HUES6 (cell line): Measurements from ENCODE around the gene COL24A1.

ENCODE experiments used
- H3K27ac ChIP-seq: 2 replicates; pipeline ENCODE4 v1.7.0; 2013; ENCODE audit warnings: low read depth, mild to moderate bottlenecking, low read length, inconsistent platforms
- H3K27me3 ChIP-seq: 2 replicates; pipeline ENCODE4 v1.6.1; 2013; ENCODE audit warnings: low read length; ENCODE audit not compliant: control insufficient read depth, insufficient read depth
- H3K36me3 ChIP-seq: 2 replicates; pipeline ENCODE4 v1.6.1; 2013; ENCODE audit warnings: low read length; ENCODE audit not compliant: control insufficient read depth, insufficient read depth
- H3K4me1 ChIP-seq: 2 replicates; pipeline ENCODE4 v1.6.1; 2013; ENCODE audit warnings: low read length; ENCODE audit not compliant: control insufficient read depth, insufficient read depth
- H3K4me3 ChIP-seq: 2 replicates; pipeline ENCODE4 v1.5.1; 2013; ENCODE audit warnings: low read depth, low read length
- H3K9ac ChIP-seq: one replicate; pipeline ENCODE4 v1.6.1; 2013; ENCODE audit warnings: mild to moderate bottlenecking, low read length
- H3K9me3 ChIP-seq: 2 replicates; pipeline ENCODE4 v1.6.1; 2013; ENCODE audit warnings: low read depth, low read length; ENCODE audit not compliant: control insufficient read depth, insufficient read depth

Gene COL24A1

DNA sequence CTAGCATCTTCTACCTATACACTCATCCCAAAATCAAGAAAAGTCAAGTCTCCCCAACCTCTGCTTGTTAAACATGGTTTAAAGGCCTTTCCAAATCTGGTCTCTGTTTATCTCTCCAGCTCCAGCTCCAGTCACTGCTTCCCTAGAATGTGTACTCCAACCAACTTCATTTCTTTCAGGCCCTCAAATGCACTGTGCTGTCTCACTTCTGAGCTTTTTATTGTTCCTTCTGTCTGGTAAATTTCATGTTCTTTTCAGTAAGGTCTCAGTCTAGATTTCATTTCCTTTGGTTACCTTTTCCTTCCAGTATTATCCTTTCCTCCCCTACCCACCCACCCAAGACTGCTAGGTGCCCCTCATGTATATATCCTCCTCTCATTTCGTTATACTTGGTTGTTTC, 3.7 kb downstream of the COL24A1 start:
- Histone ChIP-seq H3K27me3 (peaks cover 62% of the 10 kb centered on the region), H3K27ac (no peak overlapping the region), H3K36me3 (no peaks in the 10 kb centered on the region), H3K4me3 (no peak overlapping the region), H3K9me3 (no peaks in the 10 kb centered on the region), H3K4me1 (peaks cover 23% of the 10 kb centered on the region), H3K9ac (no peak overlapping the region)

GRCh38 chr1:86151427-86151826, 5.1 kb downstream of the COL24A1 start:
- no peaks in the 10 kb centered on the region for H3K36me3 ChIP-seq
- H3K4me3 ChIP-seq: no peak overlapping the region
- peaks cover 47% of the 10 kb centered on the region for H3K27me3 ChIP-seq
- peaks cover 17% of the 10 kb centered on the region for H3K4me1 ChIP-seq
- no peaks in the 10 kb centered on the region for H3K9me3 ChIP-seq
- no peak overlapping the region for H3K9ac ChIP-seq
- H3K27ac ChIP-seq: no peak overlapping the region

DNA sequence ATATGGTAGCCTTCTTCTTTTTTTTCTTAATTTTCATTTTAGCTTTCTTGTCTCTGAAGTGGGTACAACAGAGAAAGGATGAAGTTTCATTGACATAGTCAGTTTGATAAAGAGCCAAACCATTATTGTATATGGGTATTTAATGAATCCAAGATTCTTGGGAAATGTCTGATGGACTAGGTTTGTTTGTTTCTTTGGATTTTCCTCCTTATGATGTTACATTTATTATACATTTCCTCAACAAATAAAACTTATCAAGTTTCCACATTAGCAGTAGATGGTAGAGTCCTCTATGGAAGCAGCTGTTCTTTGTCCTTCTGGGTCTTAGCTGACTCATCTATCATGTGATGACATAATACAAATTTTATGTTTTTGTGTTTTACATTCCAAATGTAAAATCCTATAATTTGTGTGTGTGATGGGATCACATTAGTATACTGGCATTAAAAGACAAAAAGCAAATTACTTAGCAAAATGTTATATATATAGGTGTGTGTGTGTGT, 6.0 kb downstream of the COL24A1 start:
- Histone ChIP-seq H3K27me3 (peaks cover 39% of the 10 kb centered on the region), H3K9me3 (no peaks in the 10 kb centered on the region), H3K4me1 (peaks cover 12% of the 10 kb centered on the region), H3K27ac (no peak overlapping the region), H3K4me3 (no peak overlapping the region), H3K36me3 (no peaks in the 10 kb centered on the region), H3K9ac (no peak overlapping the region)

DNA sequence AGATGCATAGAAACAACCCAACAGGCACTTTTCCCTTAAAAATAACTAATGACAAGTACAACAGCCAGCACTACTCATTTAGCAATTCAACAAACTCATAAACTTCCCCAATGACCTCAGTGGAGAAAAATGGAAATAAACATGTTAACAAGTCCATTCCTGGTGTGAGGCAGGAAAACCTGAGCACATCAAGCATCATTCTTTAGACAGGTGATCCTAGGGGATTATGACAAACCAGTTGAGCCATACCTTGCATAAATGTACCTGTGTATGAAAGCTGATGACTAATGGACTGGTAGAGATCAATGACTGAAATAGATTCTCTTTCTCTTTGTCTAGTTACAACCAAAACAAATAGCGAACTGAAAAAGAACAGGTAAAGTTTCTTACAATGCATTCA, 7.0 kb downstream of the COL24A1 start:
- Histone ChIP-seq H3K4me1 (peaks cover 3% of the 10 kb centered on the region), H3K4me3 (no peak overlapping the region), H3K9me3 (no peaks in the 10 kb centered on the region), H3K36me3 (no peaks in the 10 kb centered on the region), H3K27me3 (peaks cover 29% of the 10 kb centered on the region), H3K9ac (no peak overlapping the region), H3K27ac (no peak overlapping the region)

DNA sequence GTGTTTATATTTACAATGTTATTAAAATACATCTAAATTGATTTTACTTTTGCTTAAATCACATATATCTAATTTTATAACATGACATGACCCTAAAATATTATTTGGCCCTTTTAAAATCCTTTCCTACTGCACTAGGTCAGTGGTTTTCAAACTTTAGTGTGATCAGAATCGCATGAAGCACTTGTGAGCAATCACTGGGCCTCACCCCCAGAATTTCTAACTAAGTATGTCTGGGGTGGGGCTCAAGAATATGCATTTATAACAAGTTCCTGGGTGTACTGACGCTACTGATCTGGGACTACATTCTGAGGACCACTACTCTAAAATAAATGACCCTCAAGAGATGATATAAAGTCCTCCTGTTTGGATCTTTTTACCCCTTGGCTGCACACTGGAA, 8.8 kb downstream of the COL24A1 start:
- Histone ChIP-seq H3K4me3 (no peak overlapping the region), H3K27me3 (peaks cover 11% of the 10 kb centered on the region), H3K27ac (no peak overlapping the region), H3K36me3 (no peaks in the 10 kb centered on the region), H3K9ac (no peak overlapping the region), H3K9me3 (no peaks in the 10 kb centered on the region), H3K4me1 (no peaks in the 10 kb centered on the region)

- Histone ChIP-seq H3K4me3 (no peak overlapping the region), H3K27me3 (peaks cover 3% of the 10 kb centered on the region; the same call in 1 of the 2 replicates), H3K4me1 (no peaks in the 10 kb centered on the region), H3K9me3 (no peaks in the 10 kb centered on the region), H3K36me3 (no peaks in the 10 kb centered on the region), H3K27ac (no peak overlapping the region), H3K9ac (no peak overlapping the region)
Measured at GRCh38 chr1:86146566-86146965, 10.0 kb downstream of the COL24A1 start.

GRCh38 chr1:86140281-86140880, 16.2 kb downstream of the COL24A1 start:
- Histone ChIP-seq H3K4me3 (no peak overlapping the region), H3K9ac (no peak overlapping the region), H3K36me3 (no peaks in the 10 kb centered on the region), H3K9me3 (no peaks in the 10 kb centered on the region), H3K27ac (no peak overlapping the region), H3K4me1 (no peaks in the 10 kb centered on the region), H3K27me3 (no peaks in the 10 kb centered on the region)

- H3K27ac ChIP-seq: no peak overlapping the region
- no peaks in the 10 kb centered on the region for H3K27me3 ChIP-seq
- H3K9me3 ChIP-seq: no peaks in the 10 kb centered on the region
- H3K36me3 ChIP-seq: no peaks in the 10 kb centered on the region
- no peak overlapping the region for H3K9ac ChIP-seq
- H3K4me1 ChIP-seq: no peaks in the 10 kb centered on the region
- H3K4me3 ChIP-seq: no peak overlapping the region
Measured at GRCh38 chr1:86138746-86139145, 17.8 kb downstream of the COL24A1 start.

DNA sequence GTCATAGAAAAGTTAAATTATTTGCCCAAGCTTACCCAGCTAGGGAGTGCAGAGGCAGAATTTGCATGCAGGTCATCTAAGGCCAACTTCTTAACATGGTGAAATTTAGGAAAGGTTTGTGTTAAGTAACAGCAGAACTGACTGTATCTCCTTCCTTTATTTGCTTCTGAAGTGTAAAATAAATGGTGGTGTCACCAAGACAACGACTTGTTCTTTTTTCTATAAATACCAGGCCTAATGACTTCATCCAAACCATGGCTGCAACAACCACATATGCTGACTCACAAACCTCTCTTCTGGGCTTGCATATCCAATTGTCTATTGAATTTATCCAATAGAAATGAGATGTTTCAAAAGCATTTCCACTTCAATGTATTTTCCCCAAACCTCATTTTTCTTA, 19.1 kb downstream of the COL24A1 start:
- Histone ChIP-seq H3K4me3 (no peak overlapping the region), H3K4me1 (no peaks in the 10 kb centered on the region), H3K9ac (no peak overlapping the region), H3K27me3 (no peaks in the 10 kb centered on the region), H3K27ac (no peak overlapping the region), H3K36me3 (no peaks in the 10 kb centered on the region), H3K9me3 (no peaks in the 10 kb centered on the region)

DNA sequence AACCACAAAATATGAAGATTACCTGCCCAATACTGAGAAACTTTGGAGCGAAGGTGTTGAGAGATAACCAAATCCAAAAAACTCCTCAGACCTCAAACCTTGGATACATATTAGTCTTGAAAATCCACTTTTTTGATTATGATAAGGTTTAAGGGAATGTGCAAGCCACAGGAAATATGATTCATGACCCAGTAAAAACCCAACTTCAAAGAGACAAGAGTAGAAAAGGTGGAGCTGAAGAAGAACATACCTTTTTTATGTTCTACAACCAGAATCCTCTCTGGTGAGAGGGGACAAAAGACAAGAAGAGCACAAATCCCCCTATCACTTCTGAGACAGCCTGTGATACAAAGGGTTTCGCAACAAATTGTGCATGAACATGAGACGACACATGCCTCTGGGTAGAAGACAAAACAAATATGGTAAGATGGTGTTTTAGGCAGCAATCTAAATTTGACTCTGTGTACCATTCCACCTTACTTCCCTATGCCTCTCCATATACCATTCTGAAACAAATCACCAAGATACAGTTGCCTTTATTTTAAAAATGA, 37.3 kb downstream of the COL24A1 start:
- H3K4me3 ChIP-seq: no peak overlapping the region
- H3K9me3 ChIP-seq: no peaks in the 10 kb centered on the region
- no peak overlapping the region for H3K27ac ChIP-seq
- no peak overlapping the region for H3K9ac ChIP-seq
- H3K4me1 ChIP-seq: no peaks in the 10 kb centered on the region
- no peaks in the 10 kb centered on the region for H3K27me3 ChIP-seq
- no peaks in the 10 kb centered on the region for H3K36me3 ChIP-seq

- H3K36me3 ChIP-seq: no peaks in the 10 kb centered on the region
- H3K27me3 ChIP-seq: no peaks in the 10 kb centered on the region
- no peaks in the 10 kb centered on the region for H3K4me1 ChIP-seq
- no peak overlapping the region for H3K27ac ChIP-seq
- H3K4me3 ChIP-seq: no peak overlapping the region
- no peak overlapping the region for H3K9ac ChIP-seq
- H3K9me3 ChIP-seq: no peaks in the 10 kb centered on the region
Measured at GRCh38 chr1:86114816-86115400, 41.7 kb downstream of the COL24A1 start.
